ENCODE results near the gene SLCO2B1.

SLCO2B1 gene

DNA sequence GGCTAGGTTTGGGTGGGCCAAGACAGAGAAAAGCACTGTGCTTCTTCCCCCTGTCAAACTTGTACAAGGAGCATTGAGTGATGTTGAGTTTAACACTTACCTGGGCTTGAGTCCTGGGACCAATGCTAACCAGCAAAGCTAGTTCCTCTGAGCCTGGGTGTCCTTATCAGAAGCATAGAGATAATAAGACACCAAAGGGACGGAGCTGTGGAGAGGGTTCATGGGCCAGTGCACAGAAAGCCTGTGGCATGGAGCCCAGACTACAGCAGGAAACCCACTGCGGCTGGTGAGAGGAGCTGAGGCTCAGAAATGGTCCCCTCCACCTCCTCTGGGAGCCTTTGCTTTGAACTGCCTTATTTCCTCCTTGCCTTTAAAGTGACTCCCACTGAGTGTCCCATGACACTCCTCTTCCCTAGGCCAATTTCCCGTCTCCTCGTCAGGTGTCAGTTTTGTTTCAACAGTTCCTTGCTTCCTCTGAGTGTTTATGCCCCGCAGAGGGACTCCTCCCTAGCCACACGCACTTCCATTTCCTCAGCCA is 9.4 kb downstream of the SLCO2B1 start:
- DNase-seq (ENCODE audit: low spot score), result no peak
- TF ChIP-seq, protein P1, sequence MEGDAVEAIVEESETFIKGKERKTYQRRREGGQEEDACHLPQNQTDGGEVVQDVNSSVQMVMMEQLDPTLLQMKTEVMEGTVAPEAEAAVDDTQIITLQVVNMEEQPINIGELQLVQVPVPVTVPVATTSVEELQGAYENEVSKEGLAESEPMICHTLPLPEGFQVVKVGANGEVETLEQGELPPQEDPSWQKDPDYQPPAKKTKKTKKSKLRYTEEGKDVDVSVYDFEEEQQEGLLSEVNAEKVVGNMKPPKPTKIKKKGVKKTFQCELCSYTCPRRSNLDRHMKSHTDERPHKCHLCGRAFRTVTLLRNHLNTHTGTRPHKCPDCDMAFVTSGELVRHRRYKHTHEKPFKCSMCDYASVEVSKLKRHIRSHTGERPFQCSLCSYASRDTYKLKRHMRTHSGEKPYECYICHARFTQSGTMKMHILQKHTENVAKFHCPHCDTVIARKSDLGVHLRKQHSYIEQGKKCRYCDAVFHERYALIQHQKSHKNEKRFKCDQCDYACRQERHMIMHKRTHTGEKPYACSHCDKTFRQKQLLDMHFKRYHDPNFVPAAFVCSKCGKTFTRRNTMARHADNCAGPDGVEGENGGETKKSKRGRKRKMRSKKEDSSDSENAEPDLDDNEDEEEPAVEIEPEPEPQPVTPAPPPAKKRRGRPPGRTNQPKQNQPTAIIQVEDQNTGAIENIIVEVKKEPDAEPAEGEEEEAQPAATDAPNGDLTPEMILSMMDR (IDR thresholded peaks at IDR 0.05; ENCODE audit: borderline replicate concordance, control extremely low read depth, extremely low read depth, insufficient read depth, missing control alignments), result no peak
- in situ Hi-C loops (cut with MboI; ENCODE audit: low sequenced_read_pairs, unreplicated experiment), result no loop called here

DNA sequence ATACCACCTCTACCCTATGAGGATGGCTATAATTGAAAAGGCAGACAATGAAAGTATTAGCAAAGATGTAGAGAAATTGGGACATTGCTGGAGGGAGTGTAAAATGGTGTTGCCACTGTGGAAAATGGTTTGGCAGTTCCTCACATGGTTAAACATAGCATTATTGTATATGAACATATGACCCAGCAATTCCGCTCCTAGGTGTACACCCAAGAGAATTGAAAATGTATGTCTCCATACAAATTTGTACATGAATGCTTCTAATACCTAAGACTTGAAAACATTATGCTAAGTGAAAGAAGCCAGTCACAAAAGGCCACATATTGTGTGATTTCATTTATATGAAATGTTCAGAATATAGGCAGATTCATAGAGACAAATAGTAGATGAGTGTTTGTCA is 10.0 kb downstream of the SLCO2B1 start:
- no peak for DNase-seq (ENCODE audit: low spot score)
- in situ Hi-C loops (cut with MboI; ENCODE audit: low sequenced_read_pairs, unreplicated experiment), result no loop called here
- TF ChIP-seq, protein P1 (IDR thresholded peaks at IDR 0.05; ENCODE audit: borderline replicate concordance, control extremely low read depth, extremely low read depth, insufficient read depth, missing control alignments), result no peak

DNA sequence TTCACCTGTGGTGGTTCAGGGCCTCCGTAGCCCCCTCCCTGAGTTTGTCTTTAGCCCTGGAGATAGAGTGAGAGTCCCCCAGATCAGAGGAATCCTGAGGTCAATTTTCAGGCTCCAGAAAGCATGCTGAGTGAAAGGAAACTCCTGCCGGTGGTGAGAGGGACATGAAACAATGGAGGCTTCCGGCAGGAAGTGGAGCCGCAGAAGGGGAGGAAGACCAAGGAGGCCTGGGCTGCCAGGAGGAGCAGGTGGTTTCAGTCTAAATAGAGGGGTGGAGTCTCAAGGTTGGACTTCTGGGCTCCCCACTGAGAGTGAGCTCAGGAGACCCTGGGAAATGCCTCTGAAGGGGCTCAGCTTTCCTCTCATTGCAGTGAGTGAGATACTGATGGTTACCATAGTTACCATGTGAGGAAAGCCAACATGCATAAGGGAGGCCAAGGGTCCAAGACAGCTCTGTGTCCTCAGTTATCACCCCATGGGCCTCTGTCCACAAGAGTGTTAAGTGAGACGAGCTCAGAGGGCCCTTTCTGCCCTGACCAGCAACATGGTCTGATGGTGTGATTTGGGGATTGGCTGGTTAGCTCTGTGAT is 10.7 kb downstream of the SLCO2B1 start:
- in situ Hi-C loops (cut with MboI; ENCODE audit: low sequenced_read_pairs, unreplicated experiment), result no loop called here
- no peak for DNase-seq (ENCODE audit: low spot score)
- TF ChIP-seq, protein P1 (IDR thresholded peaks at IDR 0.05; ENCODE audit: borderline replicate concordance, control extremely low read depth, extremely low read depth, insufficient read depth, missing control alignments), result no peak

DNA sequence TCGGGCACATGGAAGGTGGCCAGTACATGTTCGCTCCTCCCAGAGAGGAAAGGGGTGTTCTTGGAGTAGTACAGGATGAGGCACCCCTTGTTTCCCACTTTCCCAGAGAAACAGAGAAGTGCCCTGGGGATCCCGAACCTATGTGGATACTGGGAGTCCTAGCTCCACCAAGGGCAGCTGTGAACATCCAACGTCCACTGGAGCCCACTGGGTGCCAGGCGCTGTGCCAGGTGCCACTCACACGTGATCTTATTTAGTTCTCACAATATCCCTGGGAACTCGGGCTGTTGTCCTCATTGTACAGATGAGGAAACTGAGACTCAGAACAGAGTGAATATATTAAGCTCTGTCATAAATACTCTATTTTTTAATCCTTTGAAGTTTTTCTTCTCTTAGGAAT is 12.0 kb downstream of the SLCO2B1 start:
- in situ Hi-C loops (cut with MboI; ENCODE audit: low sequenced_read_pairs, unreplicated experiment), result no loop called here
- TF ChIP-seq, protein P1 (IDR thresholded peaks at IDR 0.05; ENCODE audit: borderline replicate concordance, control extremely low read depth, extremely low read depth, insufficient read depth, missing control alignments), result no peak

DNA sequence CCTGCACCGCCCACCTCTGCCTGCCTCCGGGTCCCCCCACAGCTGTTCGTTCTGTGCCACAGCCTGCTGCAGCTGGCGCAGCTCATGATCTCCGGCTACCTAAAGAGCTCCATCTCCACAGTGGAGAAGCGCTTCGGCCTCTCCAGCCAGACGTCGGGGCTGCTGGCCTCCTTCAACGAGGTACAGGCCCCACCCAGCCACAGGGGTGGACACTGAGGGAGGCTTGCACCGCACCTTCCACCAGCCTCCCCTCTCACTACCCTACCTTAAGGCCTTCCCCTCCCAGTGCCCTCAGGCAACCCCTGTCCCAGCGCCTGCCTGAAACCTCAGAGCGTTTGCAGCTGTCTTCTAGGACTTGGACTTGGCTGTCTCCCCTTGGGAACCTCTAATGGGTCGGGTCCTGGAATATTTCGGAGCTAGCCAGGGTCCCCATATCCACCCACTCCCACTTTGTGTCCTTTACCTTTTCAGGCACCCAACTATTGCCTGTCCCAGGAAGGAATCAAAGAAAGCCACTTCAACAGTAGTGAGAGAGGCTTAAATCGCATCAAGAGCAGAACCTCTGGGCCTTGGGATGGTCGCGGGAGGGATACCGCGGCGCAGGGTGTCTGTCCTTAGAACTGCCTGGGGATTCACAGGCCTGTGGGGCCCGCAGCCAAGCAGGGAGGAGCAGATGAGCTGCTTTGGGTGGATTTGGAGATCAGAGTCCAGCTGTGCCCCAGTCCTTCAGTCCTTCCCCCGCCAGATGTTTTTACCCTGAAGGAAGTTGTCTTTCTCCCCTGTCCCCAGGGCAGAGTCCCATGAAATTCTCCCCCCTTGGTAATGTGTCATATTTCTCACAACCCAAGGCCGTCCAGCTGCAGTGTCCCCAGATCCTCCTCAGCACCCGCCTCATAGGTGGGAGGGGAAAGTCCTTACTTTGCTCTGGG is 13.3 kb downstream of the SLCO2B1 start:
- in situ Hi-C loops (cut with MboI; ENCODE audit: low sequenced_read_pairs, unreplicated experiment), result no loop called here
- no peak for DNase-seq (ENCODE audit: low spot score)
- TF ChIP-seq, protein P1 (IDR thresholded peaks at IDR 0.05; ENCODE audit: borderline replicate concordance, control extremely low read depth, extremely low read depth, insufficient read depth, missing control alignments), result no peak

More for the DNA sequence above, 12.0 kb downstream of the SLCO2B1 start:
- DNase-seq (ENCODE audit: low spot score), result no peak

DNA sequence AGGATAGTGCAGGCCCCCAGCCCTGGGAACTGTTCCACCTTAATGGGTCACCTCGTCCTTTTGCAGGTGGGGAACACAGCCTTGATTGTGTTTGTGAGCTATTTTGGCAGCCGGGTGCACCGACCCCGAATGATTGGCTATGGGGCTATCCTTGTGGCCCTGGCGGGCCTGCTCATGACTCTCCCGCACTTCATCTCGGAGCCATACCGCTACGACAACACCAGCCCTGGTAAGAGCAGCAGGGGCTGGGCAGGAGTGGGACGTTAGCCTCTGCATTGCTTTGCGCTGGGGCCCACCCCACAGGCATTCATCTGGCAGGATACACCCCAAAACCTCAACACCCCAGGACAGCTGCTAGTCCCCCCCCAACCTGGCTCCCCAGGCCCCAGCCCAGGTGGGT is 14.8 kb downstream of the SLCO2B1 start:
- no peak for DNase-seq (ENCODE audit: low spot score)
- in situ Hi-C loops (cut with MboI; ENCODE audit: low sequenced_read_pairs, unreplicated experiment), result no loop called here
- TF ChIP-seq, protein P1 (IDR thresholded peaks at IDR 0.05; ENCODE audit: borderline replicate concordance, control extremely low read depth, extremely low read depth, insufficient read depth, missing control alignments), result no peak
